IMR-90 (cell line): ENCODE measurements around the gene CAPN2. TPM values are rescaled to one million over a fixed set of nuclear protein-coding genes. Genes with fewer than 3 reads are reported as not detected.

Experiments used
- ATAC-seq: fragments of 200-7000 bp; cut with Tn5 transposase; 2 replicates; pipeline ENCODE4 v1.9.1; 2020; ENCODE audit warnings: low read depth, mild to moderate bottlenecking, moderate library complexity
- BruUV-seq: library from RNA; stranded (reverse); fragments of 400-500 nt; replicated peaks from 2 replicates; lab custom pipeline; 2021; lab: Mats Ljungman, UMichigan
- CTCF ChIA-PET: fragments of 300-600 bp; formaldehyde crosslinking; extraction: SDS; loops from one replicate; lab custom pipeline; 2021; ENCODE audit warnings: antibody characterized with exemption; lab: Yijun Ruan, JAX
- POLR2A ChIA-PET: fragments of 300-600 bp; sonication (Branson Sonifier 250); formaldehyde crosslinking; loops from one replicate; lab custom pipeline; 2022; ENCODE audit warnings: antibody characterized with exemption; ENCODE audit not compliant: unreplicated experiment; lab: Charles Lee
- DNase-seq: peaks from one replicate; pipeline ENCODE4 v3.0.0; 2013
- H2AFZ ChIP-seq: replicated peaks from 2 replicates; pipeline ENCODE3; 2013; ENCODE audit warnings: low read length, mild to moderate bottlenecking; ENCODE audit not compliant: poor library complexity
- H2AK5ac ChIP-seq: 2 replicates; pipeline ENCODE4 v1.6.1; 2013; ENCODE audit warnings: low read depth, low read length, inconsistent platforms
- H2AK9ac ChIP-seq: replicated peaks from 2 replicates; pipeline ENCODE3; 2013; ENCODE audit warnings: mild to moderate bottlenecking, low read depth, low read length, moderate library complexity; ENCODE audit not compliant: poor library complexity
- H2BK120ac ChIP-seq: 2 replicates; pipeline ENCODE4 v1.6.1; 2013; ENCODE audit warnings: low read depth, low read length, inconsistent platforms
- H2BK15ac ChIP-seq: 3 replicates; pipeline ENCODE4 v1.6.1; 2013; ENCODE audit warnings: low read depth, low read length, inconsistent platforms
- H2BK20ac ChIP-seq: 2 replicates; pipeline ENCODE4 v1.6.1; 2013; ENCODE audit warnings: low read depth, mild to moderate bottlenecking, inconsistent platforms, low read length, moderate library complexity
- H2BK5ac ChIP-seq: 2 replicates; pipeline ENCODE4 v1.6.1; 2013; ENCODE audit warnings: mild to moderate bottlenecking, low read depth, low read length, inconsistent platforms; ENCODE audit not compliant: poor library complexity, severe bottlenecking
- H3K14ac ChIP-seq: replicated peaks from 2 replicates; pipeline ENCODE4 v1.6.1; 2013; ENCODE audit warnings: low read depth, low read length, inconsistent platforms
- H3K18ac ChIP-seq: 2 replicates; pipeline ENCODE4 v1.6.1; 2013; ENCODE audit warnings: low read depth, low read length, control low read depth
- H3K23ac ChIP-seq: 2 replicates; pipeline ENCODE4 v1.6.1; 2013; ENCODE audit warnings: low read depth, low read length, inconsistent platforms
- H3K27ac ChIP-seq: 2 replicates; pipeline ENCODE4 v1.5.1; 2013; ENCODE audit warnings: mild to moderate bottlenecking, control low read depth, low read length; ENCODE audit not compliant: insufficient read depth
- H3K27me3 ChIP-seq: 2 replicates; pipeline ENCODE4 v1.6.1; 2013; ENCODE audit warnings: low read length; ENCODE audit not compliant: control insufficient read depth, insufficient read depth
- H3K36me3 ChIP-seq: 2 replicates; pipeline ENCODE4 v1.6.1; 2013; ENCODE audit warnings: low read length, mixed read lengths; ENCODE audit not compliant: control insufficient read depth, insufficient read depth
- H3K4ac ChIP-seq: 2 replicates; pipeline ENCODE4 v1.6.1; 2013; ENCODE audit warnings: low read depth, low read length, inconsistent platforms
- H3K4me1 ChIP-seq: 2 replicates; pipeline ENCODE4 v1.6.1; 2013; ENCODE audit warnings: low read length, mixed read lengths; ENCODE audit not compliant: control insufficient read depth, insufficient read depth
- H3K4me2 ChIP-seq: 2 replicates; pipeline ENCODE4 v1.6.1; 2013; ENCODE audit warnings: low read depth, mild to moderate bottlenecking, control low read depth, low read length, moderate library complexity
- H3K4me3 ChIP-seq: 2 replicates; pipeline ENCODE4 v1.5.1; 2013; ENCODE audit warnings: low read depth, mild to moderate bottlenecking, control low read depth, low read length, moderate library complexity; ENCODE audit not compliant: insufficient read depth
- H3K56ac ChIP-seq: 2 replicates; pipeline ENCODE4 v1.6.1; 2013; ENCODE audit warnings: low read length, inconsistent platforms; ENCODE audit not compliant: insufficient read depth; ENCODE audit errors: extremely low read depth
- H3K79me1 ChIP-seq, 2 experiments: 2 replicates each; pipeline ENCODE4 v1.6.1; 2013; ENCODE audit warnings: low read length in 2 of 2, inconsistent platforms in 1 of 2, low read depth in 1 of 2
- H3K9ac ChIP-seq: 2 replicates; pipeline ENCODE4 v1.6.1; 2013; ENCODE audit warnings: low read depth, low read length, control low read depth
- H3K9me1 ChIP-seq: 2 replicates; pipeline ENCODE4 v1.6.1; 2013; ENCODE audit warnings: low read length, inconsistent platforms; ENCODE audit not compliant: insufficient read depth
- H3K9me3 ChIP-seq: 2 replicates; pipeline ENCODE4 v1.6.1; 2013; ENCODE audit warnings: low read length; ENCODE audit not compliant: control insufficient read depth, insufficient read depth
- H4K20me1 ChIP-seq: 2 replicates; pipeline ENCODE4 v1.6.1; 2013; ENCODE audit warnings: low read length, inconsistent platforms; ENCODE audit not compliant: insufficient read depth
- H4K5ac ChIP-seq: 2 replicates; pipeline ENCODE4 v1.6.1; 2013; ENCODE audit warnings: mild to moderate bottlenecking, low read depth, low read length, control low read depth
- H4K8ac ChIP-seq, 2 experiments: 2 replicates each; pipeline ENCODE4 v1.6.1; 2013; ENCODE audit warnings: low read depth in 2 of 2, low read length in 2 of 2, control low read depth in 1 of 2, inconsistent platforms in 1 of 2
- H4K91ac ChIP-seq: 2 replicates; pipeline ENCODE4 v1.6.1; 2013; ENCODE audit warnings: low read depth, low read length, inconsistent platforms; ENCODE audit not compliant: insufficient read depth
- BHLHE40 ChIP-seq: fragments of 150-350 bp; IDR thresholded peaks from 2 replicates; pipeline ENCODE4 v1.6.1; 2016; ENCODE audit warnings: mild to moderate bottlenecking, low read depth, low read length
- CEBPB ChIP-seq: IDR thresholded peaks from 2 replicates; pipeline ENCODE4 v1.6.1; 2012; ENCODE audit warnings: low read depth, low read length, improper control_type of control experiment
- CHD1 ChIP-seq: IDR thresholded peaks from 2 replicates; pipeline ENCODE4 v1.6.1; 2012; ENCODE audit warnings: low read depth, low read length, improper control_type of control experiment
- CTCF ChIP-seq: conservative IDR thresholded peaks from 2 replicates; pipeline ENCODE4 v1.5.1; 2012; ENCODE audit warnings: mild to moderate bottlenecking, low read depth, low read length, improper control_type of control experiment
- ELK1 ChIP-seq: fragments of 150-350 bp; IDR thresholded peaks from 2 replicates; pipeline ENCODE4 v1.6.1; 2016; ENCODE audit warnings: low read depth, mild to moderate bottlenecking, low read length, moderate library complexity, borderline replicate concordance
- FOS ChIP-seq: fragments of 150-350 bp; IDR thresholded peaks from 2 replicates; pipeline ENCODE4 v1.6.1; 2016; ENCODE audit warnings: low read depth, low read length
- MAFK ChIP-seq: IDR thresholded peaks from 2 replicates; pipeline ENCODE4 v1.6.1; 2012; ENCODE audit warnings: low read depth, low read length, improper control_type of control experiment
- MAZ ChIP-seq: IDR thresholded peaks from 2 replicates; pipeline ENCODE4 v1.6.1; 2012; ENCODE audit warnings: low read depth, mild to moderate bottlenecking, low read length, improper control_type of control experiment, moderate library complexity, borderline replicate concordance
- MXI1 ChIP-seq: IDR thresholded peaks from 2 replicates; pipeline ENCODE4 v1.6.1; 2012; ENCODE audit warnings: low read depth, mild to moderate bottlenecking, low read length, moderate library complexity, borderline replicate concordance
- NFE2L2 ChIP-seq: fragments of 150-350 bp; IDR thresholded peaks from 2 replicates; pipeline ENCODE4 v1.6.1; 2016; ENCODE audit warnings: low read depth, mild to moderate bottlenecking, low read length
- POLR2A ChIP-seq: IDR thresholded peaks from 2 replicates; pipeline ENCODE4 v1.6.1; 2012; ENCODE audit warnings: mild to moderate bottlenecking, low read depth, low read length
- RAD21 ChIP-seq: IDR thresholded peaks from 2 replicates; pipeline ENCODE4 v1.6.1; 2012; ENCODE audit warnings: low read length, improper control_type of control experiment
- RCOR1 ChIP-seq: IDR thresholded peaks from 2 replicates; pipeline ENCODE4 v1.6.1; 2012; ENCODE audit warnings: mild to moderate bottlenecking, low read length, improper control_type of control experiment; ENCODE audit not compliant: insufficient replicate concordance
- RFX5 ChIP-seq: IDR thresholded peaks from 2 replicates; pipeline ENCODE4 v1.8.0; 2012; ENCODE audit warnings: low read depth, mild to moderate bottlenecking, low read length, moderate library complexity
- SMC3 ChIP-seq: fragments of 150-350 bp; IDR thresholded peaks from 2 replicates; pipeline ENCODE4 v1.6.1; 2016; ENCODE audit warnings: low read depth, mild to moderate bottlenecking, antibody characterized with exemption, low read length, moderate library complexity
- USF2 ChIP-seq: fragments of 150-350 bp; IDR thresholded peaks from 2 replicates; pipeline ENCODE4 v1.6.1; 2017; ENCODE audit warnings: mild to moderate bottlenecking, antibody characterized with exemption, low read length, low read depth
- WGBS, 2 experiments: methylation state at CpG; one replicate each; pipeline versions ENCODE4 v1.1.5 to v1.1.7; 2013; ENCODE audit warnings: missing lambda C conversion rate in 2 of 2; ENCODE audit not compliant: insufficient read length in 1 of 2; ENCODE audit errors: extremely low coverage in 2 of 2; 5-methylcytosine and 5-hydroxymethylcytosine counted together
- dilution Hi-C: fragments of 300-500 bp; cut with HindIII; formaldehyde crosslinking; loops from one replicate; pipeline ENCODE4 v1.14.3; 2018; ENCODE audit warnings: low sequenced_read_pairs; ENCODE audit not compliant: unreplicated experiment
- in situ Hi-C: fragments of 300-500 bp; cut with MboI; formaldehyde crosslinking; loops from 3 replicates; pipeline ENCODE4 v1.14.3; 2019; ENCODE audit warnings: low sequenced_read_pairs, inconsistent platforms, mixed read lengths
- intact Hi-C: fragments of 100-400 bp; cut with micrococcal nuclease; formaldehyde crosslinking; loops from 2 replicates; pipeline ENCODE4 v1.10.0; 2022
- polyA plus RNA-seq, 3 experiments: library from polyadenylated mRNA; depleted of rRNA; stranded (reverse); fragments of >200 nt; gene quantifications; 2 replicates each; pipeline ENCODE4 v1.2.3, GENCODE V29; 2012; ENCODE audit warnings: low replicate concordance in 1 of 3
- total RNA-seq: library from RNA; depleted of rRNA; stranded (reverse); fragments of >200 nt; gene quantifications from 2 replicates; pipeline ENCODE4 v1.2.3, GENCODE V29; 2012

Gene CAPN2
- total and polyA plus RNA-seq, 2 of the 4 experiments (the other 2 are of a cell fraction): 339 to 430 TPM

GRCh38 chr1:223680188-223680587 lies 32.2 kb upstream of the CAPN2 start:
- no TSS peak for BruUV-seq
- Histone ChIP-seq H3K18ac (no peak overlapping the region), H4K5ac (no peak overlapping the region), H2AFZ (no peak overlapping the region), H2BK120ac (no peak overlapping the region), H3K23ac (no peak overlapping the region), H3K56ac (no peak overlapping the region), H3K27ac (no peak overlapping the region), H3K4me2 (no peak overlapping the region), H4K91ac (no peak overlapping the region), H3K9me3 (no peaks in the 10 kb centered on the region), H2BK5ac (no peak overlapping the region), H3K4me1 (no peaks in the 10 kb centered on the region), H3K9me1 (no peaks in the 10 kb centered on the region), H3K9ac (no peak overlapping the region), H3K14ac (no peak overlapping the region), H3K79me1 (no peaks in the 10 kb centered on the region), H4K20me1 (no peaks in the 10 kb centered on the region), H3K27me3 (peaks cover 25% of the 10 kb centered on the region), H3K4me3 (no peak overlapping the region), H4K8ac (no peak overlapping the region), H3K36me3 (no peaks in the 10 kb centered on the region), H2BK15ac (no peak overlapping the region), H2BK20ac (no peak overlapping the region), H3K4ac (no peak overlapping the region), H2AK9ac (no peak overlapping the region), H2AK5ac (no peak overlapping the region)
- in situ Hi-C loops (loop anchor here (5.0 kb wide), 1 partner anchor 543 kb away; no protein-coding TSS in a partner anchor), dilution Hi-C loops (no loop called here), intact Hi-C loops (loop anchor here (5.0 kb wide), 1 partner anchor 883 kb away; no protein-coding TSS in a partner anchor)
- TF ChIP-seq USF2 (no peak), CHD1 (no peak), MAZ (no peak), POLR2A (no peak), MAFK (no peak), CTCF (no peak), ELK1 (no peak), NFE2L2 (no peak), RAD21 (no peak), MXI1 (no peak), RCOR1 (no peak), CEBPB (no peak), BHLHE40 (no peak), SMC3 (no peak), RFX5 (no peak), FOS (no peak)
- ATAC-seq (no peak), DNase-seq (no peak)
- no CpG with 5 or more reads among the region's 2 CpGs for WGBS, 2 experiments
- POLR2A ChIA-PET: no interaction called here
- CTCF ChIA-PET: interaction anchor here (0.7 to 1.1 kb wide), 2 partner anchors 547 to 774 kb away, joined by 3 to 11 read pairs; no protein-coding TSS in a partner anchor
